ENCODE results near the gene OOSP3.
A peak's percentile ranks its signal among the peaks of the same experiment; 100 is the strongest.
"Not testable (repeated sequence)": the region's sequence is repeated elsewhere in the genome, so short reads cannot be mapped to it uniquely, and the experiment has no call there.

Gene OOSP3

GRCh38 chr11:59857439-59858434 lies 20.8 kb upstream of the OOSP3 start:
- H3K9me3 Mint-ChIP-seq = peaks cover 19% of the 10 kb centered on the region
- H3K27ac Mint-ChIP-seq = peak overlapping the region; percentile 95
- peak overlapping the region; percentile 68 for H3K4me3 Mint-ChIP-seq
- no peaks in the 10 kb centered on the region for H3K27me3 Mint-ChIP-seq (ENCODE audit: low read depth)
- peaks cover 20% of the 10 kb centered on the region for H3K36me3 Mint-ChIP-seq (ENCODE audit: low read depth)
- DNase-seq (ENCODE audit: low spot score) = peak; percentile 56
- H3K4me1 Mint-ChIP-seq (ENCODE audit: low read depth) = peaks cover 37% of the 10 kb centered on the region

GRCh38 chr11:59859673-59860072 lies 18.9 kb upstream of the OOSP3 start:
- Mint-ChIP-seq H3K36me3 (ENCODE audit: low read depth) (peaks cover 20% of the 10 kb centered on the region), H3K27ac (peak overlapping the region; percentile 74), H3K4me1 (ENCODE audit: low read depth) (peaks cover 36% of the 10 kb centered on the region), H3K27me3 (ENCODE audit: low read depth) (no peaks in the 10 kb centered on the region), H3K4me3 (no peak overlapping the region), H3K9me3 (peaks cover 19% of the 10 kb centered on the region)
- DNase-seq (ENCODE audit: low spot score) = no peak

- Mint-ChIP-seq H3K36me3 (ENCODE audit: low read depth) (peaks cover 19% of the 10 kb centered on the region), H3K4me3 (no peak overlapping the region), H3K27ac (no peak overlapping the region), H3K9me3 (peaks cover 15% of the 10 kb centered on the region), H3K27me3 (ENCODE audit: low read depth) (no peaks in the 10 kb centered on the region), H3K4me1 (ENCODE audit: low read depth) (peaks cover 31% of the 10 kb centered on the region)
- DNase-seq (ENCODE audit: low spot score) = no peak
Measured at GRCh38 chr11:59862252-59862651, 16.3 kb upstream of the OOSP3 start.

GRCh38 chr11:59865031-59865430 lies 13.6 kb upstream of the OOSP3 start:
- Mint-ChIP-seq H3K27ac (no peak overlapping the region), H3K36me3 (ENCODE audit: low read depth) (peaks cover 3% of the 10 kb centered on the region), H3K9me3 (peaks cover 3% of the 10 kb centered on the region), H3K4me3 (no peak overlapping the region), H3K4me1 (ENCODE audit: low read depth) (peaks cover 10% of the 10 kb centered on the region), H3K27me3 (ENCODE audit: low read depth) (peaks cover 3% of the 10 kb centered on the region)
- DNase-seq (ENCODE audit: low spot score) = peak; percentile 23

GRCh38 chr11:59866397-59866796 lies 12.2 kb upstream of the OOSP3 start, which contains the start of gene TCN1:
Gene TCN1 (minus strand): TSS chr11:59866487. CDS start chr11:59866470, 17 bp downstream.
- H3K9me3 Mint-ChIP-seq = peaks cover 12% of the 10 kb centered on the region
- H3K4me3 Mint-ChIP-seq = no peak within 1 kb of the TSS
- DNase-seq (ENCODE audit: low spot score) = no peak
- peaks cover 7% of the 10 kb centered on the region for H3K4me1 Mint-ChIP-seq (ENCODE audit: low read depth)
- H3K27me3 Mint-ChIP-seq (ENCODE audit: low read depth) = peaks cover 3% of the 10 kb centered on the region
- H3K36me3 Mint-ChIP-seq (ENCODE audit: low read depth) = no peaks in the 10 kb centered on the region
- no peak within 1 kb of the TSS for H3K27ac Mint-ChIP-seq

GRCh38 chr11:59866836-59867235 lies 11.7 kb upstream of the OOSP3 start:
- Mint-ChIP-seq H3K9me3 (peaks cover 16% of the 10 kb centered on the region), H3K27ac (no peak overlapping the region), H3K4me1 (ENCODE audit: low read depth) (peaks cover 7% of the 10 kb centered on the region), H3K4me3 (no peak overlapping the region), H3K27me3 (ENCODE audit: low read depth) (peaks cover 3% of the 10 kb centered on the region), H3K36me3 (ENCODE audit: low read depth) (no peaks in the 10 kb centered on the region)
- DNase-seq (ENCODE audit: low spot score) = no peak

- no peaks in the 10 kb centered on the region for H3K36me3 Mint-ChIP-seq (ENCODE audit: low read depth)
- no peak for DNase-seq (ENCODE audit: low spot score)
Measured at GRCh38 chr11:59867946-59868345, 10.6 kb upstream of the OOSP3 start.

GRCh38 chr11:59872076-59872475 lies 6.5 kb upstream of the OOSP3 start:
- Mint-ChIP-seq H3K36me3 (ENCODE audit: low read depth) (no peaks in the 10 kb centered on the region), H3K27ac (no peak overlapping the region), H3K4me3 (no peak overlapping the region), H3K27me3 (ENCODE audit: low read depth) (peaks cover 4% of the 10 kb centered on the region), H3K4me1 (ENCODE audit: low read depth) (peaks cover 2% of the 10 kb centered on the region), H3K9me3 (peaks cover 20% of the 10 kb centered on the region)
- no peak for DNase-seq (ENCODE audit: low spot score)

More at GRCh38 chr11:59867946-59868345, 10.6 kb upstream of the OOSP3 start:
- Mint-ChIP-seq H3K9me3 (peaks cover 20% of the 10 kb centered on the region), H3K4me3 (no peak overlapping the region), H3K27me3 (ENCODE audit: low read depth) (peaks cover 3% of the 10 kb centered on the region), H3K4me1 (ENCODE audit: low read depth) (peaks cover 9% of the 10 kb centered on the region), H3K27ac (no peak overlapping the region)

GRCh38 chr11:59875856-59876519 lies 2.6 kb upstream of the OOSP3 start:
- peaks cover 2% of the 10 kb centered on the region for H3K4me1 Mint-ChIP-seq (ENCODE audit: low read depth)
- no peaks in the 10 kb centered on the region for H3K36me3 Mint-ChIP-seq (ENCODE audit: low read depth)
- H3K9me3 Mint-ChIP-seq = peaks cover 9% of the 10 kb centered on the region
- H3K4me3 Mint-ChIP-seq = no peak overlapping the region
- no peak for DNase-seq (ENCODE audit: low spot score)
- H3K27me3 Mint-ChIP-seq (ENCODE audit: low read depth) = peaks cover 4% of the 10 kb centered on the region
- H3K27ac Mint-ChIP-seq = no peak overlapping the region

- Mint-ChIP-seq H3K36me3 (ENCODE audit: low read depth) (no peaks in the 10 kb centered on the region), H3K4me1 (ENCODE audit: low read depth) (peaks cover 2% of the 10 kb centered on the region), H3K9me3 (no peaks in the 10 kb centered on the region), H3K27me3 (ENCODE audit: low read depth) (peaks cover 4% of the 10 kb centered on the region), H3K27ac (no peak overlapping the region), H3K4me3 (no peak overlapping the region)
- no peak for DNase-seq (ENCODE audit: low spot score)
Measured at GRCh38 chr11:59877325-59877724, 1.3 kb upstream of the OOSP3 start.

- no peak overlapping the region for H3K27ac Mint-ChIP-seq
- H3K36me3 Mint-ChIP-seq (ENCODE audit: low read depth) = no peaks in the 10 kb centered on the region
- H3K4me1 Mint-ChIP-seq (ENCODE audit: low read depth) = peaks cover 2% of the 10 kb centered on the region
- peaks cover 4% of the 10 kb centered on the region for H3K27me3 Mint-ChIP-seq (ENCODE audit: low read depth)
- H3K9me3 Mint-ChIP-seq = no peaks in the 10 kb centered on the region
- H3K4me3 Mint-ChIP-seq = no peak overlapping the region
- no peak for DNase-seq (ENCODE audit: low spot score)
Measured at GRCh38 chr11:59877784-59878183, 798 bp upstream of the OOSP3 start.

- Mint-ChIP-seq H3K27me3 (ENCODE audit: low read depth) (peaks cover 4% of the 10 kb centered on the region), H3K36me3 (ENCODE audit: low read depth) (no peaks in the 10 kb centered on the region), H3K4me1 (ENCODE audit: low read depth) (no peaks in the 10 kb centered on the region), H3K27ac (no peak overlapping the region), H3K4me3 (no peak overlapping the region), H3K9me3 (no peaks in the 10 kb centered on the region)
- DNase-seq (ENCODE audit: low spot score) = no peak
Measured at GRCh38 chr11:59879567-59879966, 985 bp downstream of the OOSP3 start.

GRCh38 chr11:59883597-59883996 lies 5.0 kb downstream of the OOSP3 start:
- Mint-ChIP-seq H3K27ac (no peak overlapping the region), H3K4me3 (no peak overlapping the region), H3K4me1 (ENCODE audit: low read depth) (no peaks in the 10 kb centered on the region), H3K27me3 (ENCODE audit: low read depth) (no peaks in the 10 kb centered on the region), H3K9me3 (peaks cover under 1% of the 10 kb centered on the region), H3K36me3 (ENCODE audit: low read depth) (no peaks in the 10 kb centered on the region)
- DNase-seq (ENCODE audit: low spot score) = no peak

- H3K4me1 Mint-ChIP-seq (ENCODE audit: low read depth); DNase-seq (ENCODE audit: low spot score); H3K4me3 Mint-ChIP-seq; H3K36me3 Mint-ChIP-seq (ENCODE audit: low read depth); H3K27ac Mint-ChIP-seq; H3K27me3 Mint-ChIP-seq (ENCODE audit: low read depth): not testable (repeated sequence)
- peaks cover 24% of the 10 kb centered on the region for H3K9me3 Mint-ChIP-seq
Measured at GRCh38 chr11:59887156-59887555, 8.6 kb downstream of the OOSP3 start.
